Aorta (tissue), 5 donors: ENCODE measurements around the gene CYTH1. TPM values are rescaled to one million over a fixed set of nuclear protein-coding genes. Genes with fewer than 3 reads are reported as not detected.
A peak's percentile ranks its signal among the peaks of the same experiment; 100 is the strongest.

Experiments used
- ATAC-seq: fragments of 200-7000 bp; cut with Tn5 transposase; one replicate; pipeline ENCODE4 v1.9.1; 2022; ENCODE audit warnings: moderate library complexity; ENCODE audit not compliant: low FRiP score
- DNase-seq, 2 donors: peaks; one replicate each; pipeline ENCODE4 v3.0.0-alpha.2; 2020
- H3K27ac ChIP-seq, 2 donors: one replicate each; pipeline ENCODE4 v1.5.1; 2013; ENCODE audit warnings: low read length in 2 of 2, mild to moderate bottlenecking in 2 of 2, moderate library complexity in 2 of 2, control low read depth in 1 of 2, inconsistent platforms in 1 of 2, low read depth in 1 of 2
- H3K27me3 ChIP-seq, 2 donors: one replicate each; pipeline ENCODE4 v1.6.1; 2013; ENCODE audit warnings: control low read depth in 1 of 2, low read length in 1 of 2, mild to moderate bottlenecking in 1 of 2, moderate library complexity in 1 of 2; ENCODE audit not compliant: insufficient read depth in 2 of 2, control insufficient read depth in 1 of 2
- H3K36me3 ChIP-seq, 2 donors: one replicate each; pipeline ENCODE4 v1.6.1; 2013; ENCODE audit warnings: control low read depth in 1 of 2, low read length in 1 of 2, mild to moderate bottlenecking in 1 of 2; ENCODE audit not compliant: insufficient read depth in 2 of 2, control insufficient read depth in 1 of 2
- H3K4me1 ChIP-seq, 2 donors: one replicate each; pipeline ENCODE4 v1.6.1; 2013; ENCODE audit warnings: low read length in 2 of 2, control low read depth in 1 of 2, mild to moderate bottlenecking in 1 of 2, moderate library complexity in 1 of 2; ENCODE audit not compliant: insufficient read depth in 2 of 2, control insufficient read depth in 1 of 2
- H3K4me3 ChIP-seq, 2 donors: one replicate each; pipeline ENCODE4 v1.5.1; 2013; ENCODE audit warnings: low read length in 2 of 2, control low read depth in 1 of 2, mild to moderate bottlenecking in 1 of 2
- H3K9me3 ChIP-seq: one replicate; pipeline ENCODE4 v1.6.1; 2013; ENCODE audit warnings: mild to moderate bottlenecking, low read length; ENCODE audit not compliant: control insufficient read depth
- WGBS, 2 donors: extraction: QIAGEN DNeasy Blood & Tissue Kit; methylation state at CpG; one replicate each; pipeline ENCODE4 v1.1.7; 2013; 5-methylcytosine and 5-hydroxymethylcytosine counted together
- intact Hi-C, 2 donors: fragments of 100-400 bp; cut with DNase I; formaldehyde crosslinking; loops; one replicate each; pipeline versions ENCODE4 v1.14.2 to v1.15.0; 2022
- polyA plus RNA-seq, 2 donors: library from polyadenylated mRNA; stranded (reverse); fragments of 200-250 nt; gene quantifications; one replicate each; pipeline ENCODE4 v1.2.3, GENCODE V29; 2013
- total RNA-seq, 2 donors: library from RNA; stranded (reverse); fragmentation: NEBNext Ultra II Directional; extraction: Animal tissue kit (Norgen Biotek cat#: 25700); gene quantifications; one replicate each; pipeline ENCODE4 v1.2.1, GENCODE V29; 2021
- donor health status: healthy with polysubstance abuse.
- donor health status: Bipolar disorder and iron deficiency.
- donor health status: DM: no; HTN: no; CAD: no.
- donor health status: DM: no; HTN: no; CAD: no.
- donor health status: DM: yes; HTN: yes; CAD: no.

CYTH1 gene
- total and polyA plus RNA-seq, 4 donors: 20.3 to 66.8 (median 32.7) TPM

DNA sequence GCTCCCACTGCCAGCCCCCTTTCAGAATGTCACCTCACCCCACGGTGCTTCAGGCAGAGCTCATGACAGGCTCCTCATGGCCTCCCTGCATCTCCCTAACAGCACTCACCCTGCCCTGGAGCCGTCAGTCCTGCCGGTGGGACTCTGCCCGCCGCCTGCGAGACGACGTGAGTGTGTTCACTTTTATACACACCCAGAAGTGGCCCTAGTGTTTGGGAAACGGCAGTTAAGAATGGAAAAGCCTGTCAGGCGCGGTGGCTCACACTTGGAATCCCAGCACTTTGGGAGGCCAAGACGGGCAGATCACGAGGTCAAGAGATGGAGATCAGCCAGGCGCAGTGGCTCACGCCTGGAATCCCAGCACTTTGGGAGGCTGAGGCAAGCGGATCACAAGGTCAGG is 12.3 kb upstream of the CYTH1 start:
- DNase-seq (peak; percentile 32 to 62), ATAC-seq (no peak)
- H3K27me3 ChIP-seq: no peaks in the 10 kb centered on the region
- H3K4me3 ChIP-seq: no peak overlapping the region
- intact Hi-C loops: no loop called here
- no peaks in the 10 kb centered on the region for H3K9me3 ChIP-seq
- 89 to 91% methylated on average over 16 of the region's 16 CpGs for WGBS, 2 donors
- H3K4me1 ChIP-seq: no peaks in the 10 kb centered on the region
- H3K36me3 ChIP-seq: peaks cover 0 to 11% of the 10 kb centered on the region in 2 donors
- no peak overlapping the region for H3K27ac ChIP-seq

GRCh38 chr17:78793968-78794367 is 11.9 kb upstream of the CYTH1 start:
- H3K36me3 ChIP-seq: peaks cover 0 to 11% of the 10 kb centered on the region in 2 donors
- H3K27ac ChIP-seq: no peak overlapping the region
- intact Hi-C loops: no loop called here
- H3K9me3 ChIP-seq: no peaks in the 10 kb centered on the region
- H3K4me3 ChIP-seq: no peak overlapping the region
- H3K4me1 ChIP-seq: peaks cover 0 to 2% of the 10 kb centered on the region in 2 donors
- no peak for ATAC-seq
- WGBS, 2 donors: 76 to 97% methylated on average over 6 of the region's 6 CpGs
- DNase-seq: no peak
- no peaks in the 10 kb centered on the region for H3K27me3 ChIP-seq

- H3K4me3 ChIP-seq: no peak overlapping the region
- peaks cover 0 to 8% of the 10 kb centered on the region in 2 donors for H3K36me3 ChIP-seq
- DNase-seq: peak; percentile 50 to 66
- 84 to 92% methylated on average over 10 of the region's 10 CpGs for WGBS, 2 donors
- ATAC-seq: no peak
- H3K9me3 ChIP-seq: no peaks in the 10 kb centered on the region
- intact Hi-C loops: no loop called here
- no peak overlapping the region for H3K27ac ChIP-seq
- H3K4me1 ChIP-seq: peaks cover 0 to 2% of the 10 kb centered on the region in 2 donors
- H3K27me3 ChIP-seq: no peaks in the 10 kb centered on the region
Measured at GRCh38 chr17:78793415-78793814, 11.3 kb upstream of the CYTH1 start.

- Histone ChIP-seq H3K27me3 (no peaks in the 10 kb centered on the region), H3K36me3 (peaks cover 0 to 4% of the 10 kb centered on the region in 2 donors), H3K27ac (no peak overlapping the region), H3K4me1 (peaks cover 0 to 2% of the 10 kb centered on the region in 2 donors), H3K9me3 (no peaks in the 10 kb centered on the region), H3K4me3 (no peak overlapping the region)
- WGBS, 2 donors: 73 to 78% methylated on average over 11 of the region's 11 CpGs
- no peak for ATAC-seq
- intact Hi-C loops: no loop called here
- peak; percentile 34 to 51 for DNase-seq
Measured at GRCh38 chr17:78791840-78792709, 10.0 kb upstream of the CYTH1 start.

DNA sequence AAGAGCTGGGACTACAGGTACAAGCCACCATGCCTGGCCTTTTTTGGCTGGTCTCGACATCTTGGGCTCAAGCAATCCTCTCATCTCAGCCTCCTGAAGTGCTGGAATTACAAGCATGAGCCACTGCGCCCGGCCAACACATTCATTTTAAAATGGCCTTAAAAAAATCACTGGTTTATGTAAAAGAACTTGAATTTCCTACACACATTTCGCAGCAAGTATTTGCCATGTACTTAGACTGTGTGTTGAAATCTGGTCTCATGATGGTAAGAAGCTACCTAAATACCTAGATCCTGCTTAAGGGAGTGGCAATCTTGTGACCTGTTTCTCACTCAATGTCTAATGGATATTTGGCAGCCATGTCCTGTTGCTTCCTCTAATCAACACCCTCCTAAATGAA is 8.5 kb upstream of the CYTH1 start:
- H3K4me3 ChIP-seq: no peak overlapping the region
- WGBS, 2 donors: 79 to 81% methylated on average over 4 of the region's 4 CpGs
- H3K9me3 ChIP-seq: no peaks in the 10 kb centered on the region
- DNase-seq (peak; percentile 36 to 39), ATAC-seq (no peak)
- H3K4me1 ChIP-seq: peaks cover 0 to 2% of the 10 kb centered on the region in 2 donors
- peak overlapping the region in 1 of 2 donors; percentile 50 for H3K27ac ChIP-seq
- intact Hi-C loops: no loop called here
- no peaks in the 10 kb centered on the region for H3K36me3 ChIP-seq
- H3K27me3 ChIP-seq: no peaks in the 10 kb centered on the region

DNA sequence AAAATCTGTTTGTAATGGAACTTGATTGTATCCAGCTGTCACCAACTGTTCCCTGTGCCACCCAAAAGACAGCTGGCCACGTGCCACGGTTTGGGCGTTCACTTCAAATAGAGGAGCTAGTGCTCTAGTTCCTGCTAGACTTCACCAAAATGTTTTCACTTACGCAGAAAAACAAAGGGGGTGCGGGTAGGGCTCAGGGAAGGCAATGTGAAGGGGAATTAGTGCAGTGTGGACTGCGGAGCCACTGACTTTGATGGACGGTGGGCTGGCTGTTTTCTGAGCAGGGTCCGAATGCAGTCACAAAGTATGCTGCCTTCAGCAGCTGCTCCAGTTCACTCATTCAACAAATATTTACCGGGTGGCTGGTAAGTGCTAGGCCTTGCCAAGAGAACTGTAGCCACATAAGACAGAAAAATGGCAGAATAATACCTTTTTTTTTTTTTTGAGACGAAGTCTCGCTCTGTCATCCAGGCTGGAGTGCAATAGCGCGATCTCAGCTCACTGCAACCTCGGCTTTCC is 7.6 kb upstream of the CYTH1 start:
- Histone ChIP-seq H3K4me3 (no peak overlapping the region), H3K36me3 (no peaks in the 10 kb centered on the region), H3K27ac (peak overlapping the region; percentile 48 to 65), H3K4me1 (peaks cover 0 to 2% of the 10 kb centered on the region in 2 donors), H3K27me3 (no peaks in the 10 kb centered on the region), H3K9me3 (no peaks in the 10 kb centered on the region)
- DNase-seq (peak; percentile 88 to 91), ATAC-seq (no peak)
- WGBS, 2 donors: 4 to 7% methylated on average over 14 of the region's 14 CpGs
- intact Hi-C loops: no loop called here

DNA sequence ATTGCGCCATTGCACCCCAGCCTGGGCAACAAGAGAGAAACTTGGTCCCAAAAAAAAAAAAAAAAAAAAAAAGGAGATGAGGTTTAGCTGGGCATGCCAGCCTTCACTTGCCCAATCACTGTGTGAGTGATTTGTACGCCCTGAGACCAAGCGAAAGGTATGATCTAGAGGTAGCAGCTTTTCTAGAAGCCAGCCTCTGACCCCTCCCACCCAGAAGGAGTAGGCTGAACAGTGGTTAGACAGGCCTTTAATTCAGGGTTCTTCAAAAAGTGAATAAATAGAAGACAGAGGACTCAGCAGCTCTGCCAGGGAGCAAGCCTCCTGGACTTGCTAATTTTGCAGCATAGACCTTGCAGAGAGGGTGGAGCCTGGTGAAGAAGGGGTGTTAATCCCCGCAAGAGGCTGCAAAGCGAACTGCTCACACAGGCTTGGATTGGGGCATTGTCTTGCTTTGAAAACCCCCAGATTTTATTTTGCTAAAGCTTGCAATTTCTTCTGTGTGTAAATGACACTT is 7.1 kb upstream of the CYTH1 start:
- Histone ChIP-seq H3K27ac (peak overlapping the region; percentile 48 to 65), H3K4me1 (peaks cover 0 to 2% of the 10 kb centered on the region in 2 donors), H3K4me3 (no peak overlapping the region), H3K36me3 (no peaks in the 10 kb centered on the region), H3K9me3 (no peaks in the 10 kb centered on the region), H3K27me3 (no peaks in the 10 kb centered on the region)
- intact Hi-C loops: no loop called here
- peak; percentile 23 to 25 for DNase-seq
- ATAC-seq: no peak
- 60% methylated on average over 5 of the region's 5 CpGs for WGBS, 2 donors

GRCh38 chr17:78788451-78788850 is 6.4 kb upstream of the CYTH1 start:
- no peaks in the 10 kb centered on the region for H3K36me3 ChIP-seq
- no peak overlapping the region for H3K4me3 ChIP-seq
- 88 to 96% methylated on average over 7 of the region's 7 CpGs for WGBS, 2 donors
- peaks cover 0 to 2% of the 10 kb centered on the region in 2 donors for H3K4me1 ChIP-seq
- no peak for ATAC-seq
- intact Hi-C loops: no loop called here
- no peaks in the 10 kb centered on the region for H3K9me3 ChIP-seq
- no peak overlapping the region for H3K27ac ChIP-seq
- H3K27me3 ChIP-seq: no peaks in the 10 kb centered on the region
- peak; percentile 34 to 51 for DNase-seq
